Measurements from ENCODE around the gene RBPJL. TPM values are rescaled to one million over a fixed set of nuclear protein-coding genes. Genes with fewer than 3 reads are reported as not detected.

Gene RBPJL
- total RNA-seq, 1 experiment from 2014 or later: not detected

DNA sequence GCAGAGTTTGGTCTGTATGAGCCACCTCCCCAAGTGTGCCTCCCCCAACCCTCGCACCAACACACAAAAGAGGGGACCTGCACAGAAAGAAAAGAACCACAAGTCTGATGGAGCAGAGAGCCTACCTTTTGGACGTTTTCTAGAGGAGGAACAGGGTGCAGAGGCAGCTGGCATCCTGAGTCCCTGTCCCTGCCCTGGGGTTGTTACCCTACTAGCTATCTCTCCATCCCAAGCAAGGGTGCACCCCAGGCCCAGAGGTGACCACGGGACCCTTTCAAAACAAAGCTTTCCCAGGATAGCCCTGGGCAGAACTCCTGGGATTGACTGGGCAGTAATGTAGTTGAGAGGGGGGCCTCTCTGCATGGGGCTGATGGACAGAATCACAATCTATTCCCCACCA lies 11.2 kb downstream of the RBPJL start:
- no TSS peak for BruUV-seq (replicated peaks)
- no peak for DNase-seq
- no peaks in the 10 kb centered on the region for H3K36me3 Mint-ChIP-seq (ENCODE audit: insufficient read depth, unreplicated experiment)
- H3K9me3 Mint-ChIP-seq (ENCODE audit: low read depth, unreplicated experiment): no peaks in the 10 kb centered on the region
- peaks cover 65% of the 10 kb centered on the region for H3K27me3 Mint-ChIP-seq (ENCODE audit: unreplicated experiment)
- no peak overlapping the region for H3K27ac Mint-ChIP-seq (ENCODE audit: unreplicated experiment)
- intact Hi-C loops (cut with micrococcal nuclease; ENCODE audit: unreplicated experiment): no loop called here
- CTCF ChIA-PET: interaction anchor here (0.6 to 3.4 kb wide), 5 partner anchors 24 to 119 kb away, joined by 3 to 34 read pairs (median 6); no protein-coding TSS in a partner anchor
- H3K4me1 Mint-ChIP-seq (ENCODE audit: low read depth, unreplicated experiment): peaks cover 9% of the 10 kb centered on the region
- no peak overlapping the region for H3K4me3 Mint-ChIP-seq (ENCODE audit: low read depth, unreplicated experiment)
- TF ChIP-seq CTCF (IDR thresholded peaks at IDR 0.05; ENCODE audit: unreplicated experiment): no peak

GRCh38 chr20:45318386-45318939 lies 11.8 kb downstream of the RBPJL start:
- no peak for TF ChIP-seq CTCF (IDR thresholded peaks at IDR 0.05; ENCODE audit: unreplicated experiment)
- Mint-ChIP-seq H3K27ac (ENCODE audit: unreplicated experiment) (no peak overlapping the region), H3K27me3 (ENCODE audit: unreplicated experiment) (peaks cover 59% of the 10 kb centered on the region), H3K4me3 (ENCODE audit: low read depth, unreplicated experiment) (no peak overlapping the region), H3K4me1 (ENCODE audit: low read depth, unreplicated experiment) (peaks cover 15% of the 10 kb centered on the region), H3K9me3 (ENCODE audit: low read depth, unreplicated experiment) (no peaks in the 10 kb centered on the region), H3K36me3 (ENCODE audit: insufficient read depth, unreplicated experiment) (peaks cover 3% of the 10 kb centered on the region)
- no TSS peak for BruUV-seq (replicated peaks)
- intact Hi-C loops (cut with micrococcal nuclease; ENCODE audit: unreplicated experiment): no loop called here
- CTCF ChIA-PET: interaction anchor here (0.6 to 3.4 kb wide), 12 partner anchors 10 to 453 kb away, joined by 3 to 34 read pairs (median 4); partner anchors contain the start of gene MATN4
- no peak for DNase-seq

DNA sequence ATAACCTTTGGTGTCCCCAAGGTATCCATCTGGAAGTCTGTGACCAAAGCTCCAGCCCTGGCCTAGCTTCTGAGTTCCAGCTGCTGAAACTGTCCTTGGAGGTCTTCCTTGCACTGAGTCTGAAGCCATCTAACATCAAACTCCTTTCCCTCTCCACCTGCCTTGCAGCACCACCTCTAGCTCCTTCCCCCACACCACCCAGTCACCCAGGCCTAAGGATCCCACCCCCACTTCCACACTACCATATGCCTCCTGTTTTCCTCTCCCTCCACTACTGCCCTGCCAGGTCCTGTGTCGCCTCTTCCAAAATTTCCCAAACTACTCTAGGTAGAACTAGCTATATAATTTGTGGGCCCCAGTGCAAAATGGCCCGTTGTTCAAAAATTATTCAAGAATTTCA lies 12.3 kb downstream of the RBPJL start:
- peaks cover 20% of the 10 kb centered on the region for H3K4me1 Mint-ChIP-seq (ENCODE audit: low read depth, unreplicated experiment)
- H3K27me3 Mint-ChIP-seq (ENCODE audit: unreplicated experiment): peaks cover 54% of the 10 kb centered on the region
- H3K27ac Mint-ChIP-seq (ENCODE audit: unreplicated experiment): no peak overlapping the region
- no peak overlapping the region for H3K4me3 Mint-ChIP-seq (ENCODE audit: low read depth, unreplicated experiment)
- CTCF ChIA-PET: interaction anchor here (0.7 to 3.4 kb wide), 11 partner anchors 10 to 452 kb away, joined by 3 to 34 read pairs (median 5); partner anchors contain the start of gene MATN4
- intact Hi-C loops (cut with micrococcal nuclease; ENCODE audit: unreplicated experiment): loop anchor here (1.0 kb wide), 2 partner anchors 118 to 452 kb away; no protein-coding TSS in a partner anchor
- BruUV-seq (replicated peaks): no TSS peak
- DNase-seq: no peak
- H3K36me3 Mint-ChIP-seq (ENCODE audit: insufficient read depth, unreplicated experiment): peaks cover 8% of the 10 kb centered on the region
- TF ChIP-seq CTCF (IDR thresholded peaks at IDR 0.05; ENCODE audit: unreplicated experiment): no peak
- H3K9me3 Mint-ChIP-seq (ENCODE audit: low read depth, unreplicated experiment): no peaks in the 10 kb centered on the region

DNA sequence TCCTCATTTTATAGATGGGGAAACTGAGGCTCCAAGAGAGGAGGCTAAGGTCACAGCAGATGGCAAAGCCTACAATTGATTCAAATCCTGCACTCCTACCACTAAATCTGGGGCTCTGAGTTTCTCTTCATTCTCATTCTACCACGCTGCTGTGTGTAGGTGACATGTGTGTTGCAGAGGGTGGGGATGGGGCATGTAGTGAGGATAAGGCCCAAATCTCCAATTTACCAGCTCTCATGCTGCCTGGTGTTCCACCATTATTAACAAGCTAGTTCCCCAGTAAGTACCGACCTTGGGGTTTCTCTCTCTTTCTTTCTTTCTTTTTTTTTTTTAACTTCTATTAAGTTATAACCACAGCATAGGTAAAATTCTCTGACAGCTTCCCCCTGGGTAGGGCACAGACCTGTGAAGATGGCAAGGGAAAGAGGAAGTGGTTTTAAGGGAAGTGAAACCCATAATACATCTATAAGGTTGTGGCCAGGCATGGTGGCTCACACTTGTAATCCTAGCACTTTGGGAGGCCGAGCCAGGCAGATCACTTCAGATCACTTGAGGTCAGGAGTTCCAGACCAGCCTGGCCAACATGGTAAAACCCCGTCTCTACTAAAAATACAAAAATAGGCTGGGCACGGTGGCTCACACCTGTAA lies 14.4 kb downstream of the RBPJL start:
- intact Hi-C loops (cut with micrococcal nuclease; ENCODE audit: unreplicated experiment): no loop called here
- Mint-ChIP-seq H3K27me3 (ENCODE audit: unreplicated experiment) (peaks cover 36% of the 10 kb centered on the region), H3K4me3 (ENCODE audit: low read depth, unreplicated experiment) (no peak overlapping the region), H3K9me3 (ENCODE audit: low read depth, unreplicated experiment) (no peaks in the 10 kb centered on the region), H3K36me3 (ENCODE audit: insufficient read depth, unreplicated experiment) (peaks cover 29% of the 10 kb centered on the region), H3K27ac (ENCODE audit: unreplicated experiment) (no peak overlapping the region), H3K4me1 (ENCODE audit: low read depth, unreplicated experiment) (peaks cover 21% of the 10 kb centered on the region)
- no peak for DNase-seq
- BruUV-seq (replicated peaks): no TSS peak
- TF ChIP-seq CTCF (IDR thresholded peaks at IDR 0.05; ENCODE audit: unreplicated experiment): no peak
- CTCF ChIA-PET: interaction anchor here (0.5 to 4.5 kb wide), 11 partner anchors 21 to 458 kb away, joined by 3 to 141 read pairs (median 4); partner anchors contain the start of gene SDC4
